NCI-H345 (cell line): ENCODE data around the gene TCEA3.
A peak's percentile ranks its signal among the peaks of the same experiment; 100 is the strongest.

Source experiments
- DNase-seq: peaks from one replicate; lab custom pipeline; 2025; lab: John Stamatoyannopoulos, UW

The TCEA3 gene

DNA sequence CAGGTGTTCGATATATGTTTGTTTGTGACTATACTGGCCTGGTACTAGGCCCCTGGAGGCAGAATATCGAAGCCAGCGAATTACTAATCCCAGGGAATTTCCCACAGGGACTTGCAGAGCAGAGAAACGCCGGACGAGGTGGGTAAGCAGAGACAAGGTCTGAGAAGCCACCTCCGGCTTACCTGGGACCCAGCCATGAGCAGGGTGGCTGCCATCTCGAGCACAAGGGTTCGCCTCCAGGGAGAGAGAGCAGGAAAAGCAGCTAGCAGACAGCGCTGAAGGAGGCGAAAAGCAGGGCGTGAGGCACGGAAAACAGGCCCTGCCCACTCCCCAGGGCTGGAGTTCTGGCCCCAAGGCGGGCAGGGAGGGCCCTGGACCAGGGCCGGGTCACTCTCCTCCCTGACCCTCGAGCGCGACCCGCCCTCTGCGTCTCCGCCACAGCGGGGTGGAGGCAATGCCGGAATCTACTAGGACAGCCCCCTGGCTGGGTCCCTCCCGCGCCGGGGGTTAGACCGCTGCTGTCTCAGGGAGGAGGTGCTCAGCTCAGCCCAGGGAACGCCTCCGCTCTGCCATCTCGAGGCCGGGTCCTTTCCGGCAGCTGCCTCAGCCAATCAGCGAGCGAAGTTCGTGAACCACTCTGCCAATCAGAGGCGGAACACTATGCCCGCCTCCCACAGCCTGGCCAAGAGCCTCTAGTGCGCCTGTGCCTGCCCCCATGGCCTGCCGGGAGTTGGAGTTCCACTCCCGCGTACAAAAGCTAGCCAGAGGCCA, 56.6 kb downstream of the TCEA3 start:
- DNase-seq = peak; percentile 99

DNA sequence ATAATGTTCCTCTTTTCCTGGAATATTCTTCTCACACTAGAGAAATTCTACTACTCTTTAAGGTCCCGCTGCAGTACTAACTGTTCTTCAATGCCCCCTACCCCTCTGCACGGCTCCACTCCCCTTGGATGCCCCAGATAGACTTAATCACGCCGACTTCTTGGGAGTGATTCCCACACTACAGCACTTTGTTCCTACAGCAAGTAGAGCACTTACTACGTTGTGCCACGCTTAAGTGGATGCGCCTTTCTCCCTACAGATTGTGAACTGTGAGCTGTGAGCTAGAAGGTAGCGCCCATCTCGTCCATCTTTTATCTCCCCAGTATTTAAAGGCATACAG, 57.1 kb downstream of the TCEA3 start:
- DNase-seq = peak; percentile 21

DNA sequence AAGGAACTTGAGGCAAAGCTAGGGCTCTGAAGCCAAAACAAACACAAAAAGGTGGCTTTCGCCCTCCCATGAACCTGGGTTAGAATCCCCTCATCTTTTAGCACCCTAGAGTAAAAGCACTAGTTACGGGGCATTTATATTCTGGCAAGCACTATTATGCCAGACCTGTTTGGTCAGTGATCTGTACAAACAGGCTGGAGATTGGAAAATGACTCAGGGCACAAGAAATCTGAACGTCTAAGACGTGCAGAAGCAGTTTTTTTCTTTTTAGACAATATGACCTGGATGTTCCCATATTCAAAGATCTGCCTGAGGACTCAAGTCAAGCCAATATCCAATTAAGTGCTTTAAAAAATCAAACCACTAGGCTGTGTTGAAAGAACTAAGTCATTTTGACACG, 58.0 kb downstream of the TCEA3 start:
- DNase-seq = no peak

DNA sequence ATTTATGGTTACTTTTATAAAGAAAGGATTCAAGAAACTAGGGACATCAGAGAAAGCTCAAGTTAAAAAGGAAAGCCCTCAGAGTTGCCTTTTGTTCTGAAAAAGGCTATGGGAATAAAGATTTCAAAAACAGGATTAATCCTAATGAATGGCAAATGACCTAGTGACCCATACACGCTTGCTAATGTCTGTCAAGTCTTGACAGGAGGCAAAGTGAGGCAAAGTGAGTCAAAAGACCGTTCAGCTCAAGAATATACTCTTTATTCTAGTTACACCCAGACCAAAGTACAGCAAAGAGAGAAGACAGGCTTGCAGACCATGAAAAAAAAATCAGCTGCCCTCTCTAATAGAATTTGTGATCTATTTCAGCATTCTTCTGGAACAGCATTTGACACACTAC, 58.4 kb downstream of the TCEA3 start:
- no peak for DNase-seq

DNA sequence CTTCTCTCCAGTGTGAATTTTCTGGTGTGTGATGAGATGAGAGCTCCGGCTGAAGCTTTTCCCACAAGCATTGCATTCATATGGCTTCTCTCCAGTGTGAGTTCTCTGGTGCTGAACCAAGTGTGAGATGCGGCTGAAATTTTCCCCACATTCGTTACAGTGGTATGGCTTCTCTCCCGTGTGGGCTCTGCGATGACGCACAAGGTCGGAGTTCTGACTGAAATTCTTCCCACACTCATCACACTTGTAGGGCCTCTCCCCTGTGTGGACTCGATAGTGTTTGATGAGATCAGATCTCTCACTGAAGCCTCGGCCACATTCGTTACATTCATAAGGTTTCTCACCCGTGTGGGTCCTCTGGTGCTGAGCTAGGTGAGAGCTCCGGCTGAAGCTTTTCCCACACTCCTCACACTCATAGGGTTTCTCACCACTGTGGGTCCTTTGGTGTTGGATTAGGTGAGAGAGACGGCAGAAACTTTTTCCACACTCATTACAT, 62.3 kb downstream of the TCEA3 start:
- DNase-seq = no peak

DNA sequence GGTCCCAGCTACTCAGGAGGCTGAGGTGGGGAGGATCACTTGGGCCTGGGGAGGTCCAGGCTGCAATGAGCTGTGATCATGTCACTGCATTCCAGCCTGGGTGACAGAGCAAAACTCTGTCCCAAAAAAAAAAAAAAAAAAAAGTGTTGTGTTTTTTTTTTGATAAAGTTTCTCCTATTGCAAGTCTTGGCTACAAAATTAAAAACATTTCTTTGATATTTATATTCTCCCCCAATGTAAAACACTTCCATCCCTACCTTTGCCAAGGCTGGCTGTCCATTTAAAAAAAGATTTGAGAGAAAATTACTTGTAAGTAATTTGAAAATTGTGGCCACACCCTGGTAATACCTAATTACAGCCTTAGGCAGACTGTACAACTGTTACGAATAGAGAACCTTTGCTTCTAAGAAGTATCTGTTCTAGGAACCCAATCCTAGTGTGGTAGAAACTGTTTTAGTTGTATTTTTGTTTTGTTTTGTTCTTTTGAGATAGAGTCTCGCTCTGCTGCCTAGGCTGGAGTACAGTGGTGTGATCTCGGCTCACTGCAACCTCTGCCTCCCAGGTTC, 66.2 kb downstream of the TCEA3 start:
- no peak for DNase-seq

DNA sequence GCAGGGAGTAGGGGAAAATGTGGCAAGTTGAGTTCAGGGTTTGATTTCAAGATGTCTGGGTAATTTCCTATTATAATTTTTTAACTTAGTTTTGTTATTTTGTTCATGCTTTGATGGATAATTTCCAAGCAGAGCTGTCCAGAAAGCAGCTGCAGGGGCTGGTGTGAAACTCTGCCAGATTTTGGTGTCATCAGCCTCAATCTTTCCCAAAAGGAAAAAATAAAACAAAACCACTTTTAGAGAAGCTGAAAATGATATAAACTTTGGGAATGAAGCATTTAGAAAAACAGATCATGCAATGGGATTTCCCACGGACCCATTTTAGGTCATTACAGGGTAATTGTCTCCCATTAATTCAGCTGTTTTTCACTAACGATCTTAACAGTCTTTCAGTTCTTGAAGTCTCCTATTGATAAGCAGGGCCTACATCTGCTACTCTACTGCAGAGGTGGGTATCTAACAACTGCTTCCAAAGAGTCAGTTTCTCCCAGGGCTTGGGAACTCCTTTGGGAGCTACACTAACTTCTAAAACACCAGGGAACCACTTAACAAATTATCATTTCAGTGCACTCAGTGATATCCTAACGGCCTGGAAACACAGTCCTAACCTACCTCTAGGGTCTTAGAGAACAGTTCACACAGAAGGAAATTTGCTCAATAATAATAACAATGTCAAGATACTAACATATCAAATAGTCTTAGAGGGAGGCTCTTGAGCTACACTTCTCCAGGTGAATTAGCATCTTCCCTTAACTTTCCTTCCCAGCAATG, 67.2 kb downstream of the TCEA3 start:
- DNase-seq = no peak

DNA sequence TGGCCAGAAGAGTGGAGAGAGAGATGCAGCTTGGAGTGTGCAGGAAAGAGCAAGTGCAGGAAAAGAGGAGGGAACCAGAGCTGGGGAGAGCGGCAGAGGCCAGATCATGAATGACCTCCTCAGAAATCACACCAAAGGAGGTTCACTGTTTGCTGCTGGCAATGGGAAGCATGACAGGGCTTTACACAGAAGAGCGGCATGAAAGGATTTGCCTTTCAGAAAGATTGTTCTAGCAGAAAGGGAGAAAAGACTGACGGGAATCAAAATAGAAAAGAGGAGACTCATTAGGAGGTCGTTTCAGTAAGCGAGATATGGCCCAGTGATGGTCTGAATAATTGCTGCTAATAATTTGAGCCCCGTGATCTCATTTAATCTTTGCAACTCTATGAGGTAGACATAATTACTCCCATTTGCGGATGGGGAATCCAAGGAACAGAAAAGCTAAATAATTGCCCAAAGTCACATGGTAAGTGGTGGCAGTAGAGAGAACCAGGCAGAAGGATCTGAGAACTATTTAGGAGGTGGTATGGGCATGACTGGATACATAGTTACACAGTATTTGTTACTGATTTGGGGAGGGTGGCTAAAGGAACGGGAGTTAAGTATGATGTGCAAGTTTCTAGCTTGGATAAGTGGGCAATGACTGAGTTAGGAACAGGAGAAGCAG, 67.9 kb downstream of the TCEA3 start:
- no peak for DNase-seq

DNA sequence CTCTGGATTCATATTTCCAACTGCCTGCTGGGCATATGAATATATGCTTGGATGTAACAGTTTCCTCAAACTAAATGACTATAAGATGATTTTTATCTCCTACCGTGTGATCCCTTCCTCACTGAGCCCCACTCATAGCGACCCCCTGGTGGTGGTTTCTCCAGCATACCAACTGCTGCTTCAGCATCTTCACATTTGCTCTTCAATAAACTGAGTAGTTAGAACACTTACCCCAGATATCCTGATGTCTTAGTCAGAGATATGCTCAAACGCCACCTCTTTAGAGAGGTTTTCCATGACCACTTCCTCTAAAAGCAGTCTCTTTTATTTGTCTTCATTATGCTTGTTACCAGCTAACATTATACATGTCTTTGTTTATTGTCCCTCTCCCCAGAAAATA, 70.3 kb downstream of the TCEA3 start:
- no peak for DNase-seq

DNA sequence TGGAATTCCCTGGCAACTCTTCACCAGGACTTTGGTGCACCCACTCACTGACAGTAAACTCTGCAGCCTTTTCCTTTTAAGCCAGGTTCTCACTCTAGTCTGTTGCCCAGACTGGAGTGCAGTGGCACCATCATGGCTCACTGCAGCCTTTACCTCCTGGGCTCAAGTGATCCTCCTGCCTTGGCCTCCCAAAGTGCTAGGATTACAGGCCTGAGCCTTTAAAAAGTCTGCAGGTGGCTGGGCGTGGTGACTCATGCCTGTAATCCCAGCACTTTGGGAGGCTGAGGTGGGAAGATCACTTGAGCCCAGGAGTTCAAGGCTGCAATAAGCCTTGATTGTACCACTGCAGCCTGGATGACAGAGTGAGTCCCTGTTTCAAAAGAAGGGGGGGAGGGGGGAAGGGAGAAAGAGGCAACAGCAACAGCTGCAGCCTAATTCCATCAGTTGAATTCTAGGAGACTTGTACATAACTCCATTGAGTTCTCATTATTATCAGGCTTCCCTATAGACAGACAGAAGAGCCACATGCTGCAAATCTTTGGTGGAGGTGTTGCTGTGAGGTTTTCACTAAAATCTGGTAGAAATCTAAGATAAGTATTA, 72.4 kb downstream of the TCEA3 start:
- no peak for DNase-seq

DNA sequence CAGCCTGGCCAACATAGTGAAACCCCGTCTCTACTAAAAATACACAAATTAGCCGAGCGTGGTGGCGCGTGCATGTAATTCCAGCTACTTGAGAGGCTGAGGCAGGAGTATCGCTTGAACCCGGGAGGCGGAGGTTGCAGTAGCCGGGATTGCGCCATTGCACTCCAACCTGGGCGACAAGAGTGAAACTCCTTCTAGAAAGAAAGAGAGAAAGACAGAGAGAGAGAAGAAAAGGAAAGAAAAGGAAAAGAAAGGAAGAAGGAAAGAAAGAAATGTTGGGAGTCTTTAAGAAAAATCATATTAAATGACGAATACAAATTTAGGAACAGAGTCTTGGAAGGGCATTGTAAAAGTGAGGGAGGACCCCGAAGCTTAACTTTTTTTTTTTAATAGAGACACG, 78.6 kb downstream of the TCEA3 start:
- no peak for DNase-seq

DNA sequence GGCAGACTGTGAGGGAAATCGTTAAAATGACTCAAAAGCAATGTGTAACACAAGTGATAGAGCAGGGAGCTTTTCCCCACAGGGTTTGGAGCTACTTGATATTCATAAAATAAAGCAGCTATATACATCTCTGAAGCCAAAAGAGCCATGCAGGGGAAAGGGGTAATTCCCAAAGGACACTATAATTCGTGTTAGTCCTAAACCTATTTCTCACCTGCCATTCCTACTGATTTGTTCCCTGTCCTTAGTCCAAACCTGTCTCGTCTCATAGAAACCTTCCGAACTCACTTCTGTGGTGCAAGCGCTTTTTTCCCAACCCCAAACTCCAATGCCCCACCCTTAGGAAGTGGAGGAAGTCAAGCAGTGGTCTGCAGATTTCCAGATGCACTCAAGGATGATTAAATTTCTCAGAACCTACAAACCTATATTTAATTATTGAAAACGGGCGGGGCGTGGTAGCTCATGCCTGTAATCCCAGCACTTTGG, 79.5 kb downstream of the TCEA3 start:
- DNase-seq = no peak

DNA sequence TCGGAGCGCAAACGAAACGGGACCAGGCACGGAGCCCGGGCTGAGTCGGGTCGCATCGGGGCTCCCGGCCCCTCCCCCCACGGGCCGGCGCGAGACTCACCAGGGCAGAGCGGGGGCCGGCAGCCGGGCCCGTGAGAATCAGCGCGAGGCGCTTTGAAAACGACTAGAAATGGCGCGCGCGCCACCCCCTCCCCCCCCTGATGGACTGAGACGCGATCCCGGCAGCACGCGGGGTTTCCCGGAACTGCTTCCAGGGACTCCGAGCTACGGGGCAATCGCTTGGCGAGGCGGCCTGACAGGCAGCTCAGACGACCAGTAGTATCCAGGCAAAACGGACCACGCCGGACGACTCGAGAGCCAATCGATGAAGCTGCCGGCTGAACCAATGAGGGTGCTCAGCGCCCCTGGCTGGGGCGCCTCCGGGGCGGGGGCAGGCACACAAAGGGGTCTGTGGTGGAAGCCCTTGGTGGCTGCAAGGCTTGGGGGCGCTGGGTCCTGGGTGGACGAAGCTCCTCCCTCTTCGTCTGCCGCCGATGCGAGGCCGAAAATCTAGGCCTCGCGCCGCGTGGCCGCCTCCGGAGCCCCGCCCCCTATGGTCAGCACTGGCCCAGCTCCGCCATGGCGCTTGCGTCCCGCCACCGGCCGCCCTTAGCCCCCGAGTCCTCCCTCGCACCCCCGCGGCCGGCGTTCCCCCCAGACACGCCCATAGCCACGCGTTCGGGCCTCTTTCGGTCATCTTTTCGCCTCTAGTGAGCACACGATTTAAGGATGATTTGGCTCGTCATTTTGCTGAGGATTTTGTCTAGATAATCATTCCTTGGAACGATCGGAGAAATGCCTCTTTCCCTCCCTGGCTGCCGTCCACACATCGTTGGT, 80.2 kb downstream of the TCEA3 start, which contains the start of gene HNRNPR:
TSS of gene HNRNPR (minus strand) at position 174 of the 876 bp plus-strand sequence. CDS start 3,276 bp downstream, outside the sequence.
- peak; percentile 100 for DNase-seq

DNA sequence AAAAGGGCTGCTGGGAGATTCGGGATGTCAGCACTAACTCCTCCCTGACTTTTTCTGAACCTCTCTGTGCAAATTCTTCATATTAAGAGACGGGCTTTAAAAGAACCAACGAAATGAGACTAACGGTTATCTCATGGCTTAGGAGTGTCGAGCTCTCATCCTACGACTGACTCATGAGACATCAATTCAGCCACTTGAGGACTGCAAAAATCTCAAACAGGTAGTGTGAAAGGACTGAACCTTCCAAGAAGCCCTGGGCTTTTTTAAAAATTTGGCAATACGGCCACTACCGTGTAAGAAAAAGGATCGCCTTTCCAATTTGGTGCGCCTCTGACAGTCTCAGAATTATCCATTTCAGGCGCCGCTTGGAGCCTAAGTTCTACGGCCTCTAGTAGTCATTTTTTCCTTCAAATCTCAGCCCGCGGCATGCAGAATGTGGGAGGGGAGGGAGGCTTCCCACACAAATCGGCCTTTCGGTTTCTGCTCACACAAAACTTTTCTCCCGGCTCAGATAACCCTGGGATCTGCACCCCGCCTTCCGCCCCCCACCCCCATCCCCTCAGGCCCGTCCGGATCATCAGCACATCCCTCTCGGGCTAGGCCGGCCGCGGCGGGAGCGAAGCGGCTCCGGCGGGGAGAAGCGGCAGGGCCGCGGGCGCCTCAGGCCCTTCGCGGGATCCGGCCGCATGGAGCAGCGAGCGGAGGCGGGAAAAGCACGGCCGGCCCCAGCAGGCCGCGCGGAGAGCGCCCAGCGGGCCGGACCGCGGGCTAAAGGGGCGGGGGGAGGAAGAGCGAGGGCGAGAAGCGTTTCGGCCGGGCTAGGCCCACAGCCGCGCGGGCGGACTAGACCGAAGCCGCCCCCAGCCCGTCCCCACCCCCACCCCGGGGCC, 81.1 kb downstream of the TCEA3 start:
- DNase-seq = peak; percentile 49

DNA sequence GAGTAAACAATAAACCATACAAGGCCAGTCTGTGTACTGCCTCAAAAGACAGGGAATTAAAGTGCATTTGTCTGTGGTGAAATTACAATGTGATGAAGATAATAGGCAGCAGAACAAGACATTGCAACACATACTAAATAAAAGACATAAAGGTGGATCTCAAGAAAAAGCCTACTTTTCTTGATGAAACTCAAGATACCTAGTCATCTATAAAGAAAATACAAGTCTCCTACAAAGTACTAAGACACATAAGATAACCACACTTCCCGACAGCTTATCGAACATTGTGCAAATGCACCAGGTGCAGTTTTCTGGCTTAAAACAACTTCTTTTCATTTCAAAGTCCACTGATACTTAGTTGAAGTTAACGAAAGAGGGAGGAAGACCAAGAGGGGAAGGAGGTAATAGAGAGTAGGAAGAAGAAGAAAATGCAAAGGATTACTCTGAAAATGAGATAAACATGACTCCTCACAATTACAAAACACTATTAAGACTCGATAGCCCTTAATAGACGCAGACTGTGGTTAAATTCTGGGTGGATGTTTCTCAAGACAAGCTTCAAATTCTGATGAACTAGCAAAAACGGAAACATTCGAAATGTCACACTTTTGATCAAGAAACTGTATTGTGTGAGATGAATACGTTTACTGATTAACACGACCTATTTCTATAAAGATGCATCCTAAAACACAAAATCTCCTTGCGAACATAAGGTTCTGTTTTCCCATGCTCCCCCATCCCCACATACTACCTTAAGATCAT, 82.4 kb downstream of the TCEA3 start:
- DNase-seq = no peak

DNA sequence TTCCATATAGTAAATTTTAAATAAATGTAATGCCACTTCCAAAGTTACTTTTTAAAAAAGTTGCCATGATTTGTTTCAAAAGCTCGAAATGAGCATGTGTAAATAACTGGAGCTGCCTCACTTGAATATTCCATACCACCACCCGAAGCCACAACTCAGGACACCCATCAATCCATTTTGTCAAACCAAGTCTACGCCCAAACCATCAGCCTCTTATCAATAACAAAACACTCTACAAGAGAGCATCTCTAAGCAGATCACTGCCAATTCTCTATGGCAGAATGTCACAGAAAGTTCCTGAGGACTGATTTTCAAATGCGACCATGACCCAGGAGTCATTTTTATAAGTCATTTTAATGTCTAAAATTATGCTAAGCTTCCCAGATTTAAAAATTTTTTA, 84.9 kb downstream of the TCEA3 start:
- DNase-seq = no peak

DNA sequence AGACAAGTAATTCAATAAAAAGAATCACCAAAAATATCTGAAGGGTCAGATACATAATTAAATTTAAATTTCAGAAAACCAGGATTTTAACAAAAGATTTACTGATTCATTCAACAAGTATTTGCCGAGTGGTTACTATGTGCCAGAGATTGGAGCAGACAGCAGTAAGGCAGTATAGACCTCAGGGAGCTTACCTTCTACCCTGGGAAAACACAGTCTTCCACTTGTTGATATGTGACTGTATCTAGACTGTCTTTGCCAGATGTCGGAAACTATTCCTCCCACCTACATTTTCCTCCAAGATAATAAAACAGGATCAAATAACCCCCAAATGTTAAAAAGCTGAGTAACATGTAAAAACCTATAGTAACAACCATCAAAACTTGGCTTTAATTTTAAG, 86.7 kb downstream of the TCEA3 start:
- DNase-seq = no peak

DNA sequence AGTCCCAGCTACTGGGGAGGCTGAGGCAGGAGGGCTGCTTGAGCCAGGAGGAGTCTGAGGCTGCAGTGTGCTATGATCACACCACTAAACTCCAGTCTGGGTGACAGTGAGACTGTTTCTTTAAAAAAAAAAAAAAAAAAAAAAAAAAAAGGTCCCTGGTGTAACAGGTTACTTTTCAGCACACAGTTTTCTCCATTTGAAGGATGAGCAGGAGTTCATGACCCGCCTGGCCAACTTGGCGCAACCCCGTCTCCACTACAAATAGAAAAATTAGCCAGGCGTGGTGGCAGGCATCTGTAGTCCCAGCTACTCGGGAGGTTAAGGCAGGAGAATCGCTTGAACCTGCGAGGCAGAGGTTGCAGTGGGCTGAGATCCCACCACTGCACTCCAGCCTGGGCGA, 92.8 kb downstream of the TCEA3 start:
- no peak for DNase-seq
